ENCODE measurements around the gene CTSO. TPM values are rescaled to one million over a fixed set of nuclear protein-coding genes. Genes with fewer than 3 reads are reported as not detected.

Gene CTSO
- total and polyA plus RNA-seq, 3 donors from 2014 or later, result 10.9 to 18.6 (median 16.7) TPM

GRCh38 chr4:155974476-155974749, 20.7 kb upstream of the CTSO start:
- TF ChIP-seq POLR2A (IDR thresholded peaks at IDR 0.05) (no peak), CTCF (IDR thresholded peaks at IDR 0.05) (no peak)
- no peaks in the 10 kb centered on the region for H3K4me1 ChIP-seq
- no peaks in the 10 kb centered on the region for H3K27me3 ChIP-seq
- 80 to 93% methylated on average over 1 of the region's 1 CpG for WGBS, 2 donors
- no peak for DNase-seq
- no peak overlapping the region for H3K27ac ChIP-seq
- H3K36me3 ChIP-seq (ENCODE audit: low read depth, missing control alignments), result no peaks in the 10 kb centered on the region
- H3K4me3 ChIP-seq, result no peak overlapping the region
- H3K9me3 ChIP-seq, result no peaks in the 10 kb centered on the region
- intact Hi-C loops (cut with DNase I; ENCODE audit: low total_unique reads), result no loop called here

GRCh38 chr4:155973639-155974475, 20.2 kb upstream of the CTSO start:
- no peaks in the 10 kb centered on the region for H3K4me1 ChIP-seq
- whole genome bisulfite sequencing, 2 donors, result 70 to 77% methylated on average over 8 of the region's 8 CpGs
- no peak for TF ChIP-seq POLR2A (IDR thresholded peaks at IDR 0.05)
- intact Hi-C loops (cut with DNase I; ENCODE audit: low total_unique reads), result no loop called here
- no peak for DNase-seq
- no peak overlapping the region for H3K4me3 ChIP-seq
- no peak overlapping the region for H3K27ac ChIP-seq
- H3K27me3 ChIP-seq, result no peaks in the 10 kb centered on the region
- no peaks in the 10 kb centered on the region for H3K36me3 ChIP-seq (ENCODE audit: low read depth, missing control alignments)
- H3K9me3 ChIP-seq, result no peaks in the 10 kb centered on the region

- no peak overlapping the region for H3K27ac ChIP-seq
- no peaks in the 10 kb centered on the region for H3K9me3 ChIP-seq
- no peak overlapping the region for H3K4me3 ChIP-seq
- intact Hi-C loops (cut with DNase I; ENCODE audit: low total_unique reads), result no loop called here
- DNase-seq, result no peak
- no peaks in the 10 kb centered on the region for H3K36me3 ChIP-seq (ENCODE audit: low read depth, missing control alignments)
- no peaks in the 10 kb centered on the region for H3K4me1 ChIP-seq
- 71 to 76% methylated on average over 4 of the region's 4 CpGs for WGBS, 2 donors
- TF ChIP-seq POLR2A (IDR thresholded peaks at IDR 0.05), result no peak
- TF ChIP-seq CTCF (IDR thresholded peaks at IDR 0.05), result no peak
- no peaks in the 10 kb centered on the region for H3K27me3 ChIP-seq
These were observed 18.4 kb upstream of the CTSO start for GRCh38 chr4:155972098-155972497.

GRCh38 chr4:155966731-155967395, 13.2 kb upstream of the CTSO start:
- no peak for DNase-seq
- H3K9me3 ChIP-seq, result no peaks in the 10 kb centered on the region
- no peaks in the 10 kb centered on the region for H3K36me3 ChIP-seq (ENCODE audit: low read depth, missing control alignments)
- no peak overlapping the region for H3K4me3 ChIP-seq
- 59 to 69% methylated on average over 3 of the region's 3 CpGs for WGBS, 2 donors
- H3K27me3 ChIP-seq, result no peaks in the 10 kb centered on the region
- TF ChIP-seq POLR2A (IDR thresholded peaks at IDR 0.05) (no peak), CTCF (IDR thresholded peaks at IDR 0.05) (no peak)
- H3K27ac ChIP-seq, result no peak overlapping the region
- intact Hi-C loops (cut with DNase I; ENCODE audit: low total_unique reads), result no loop called here
- no peaks in the 10 kb centered on the region for H3K4me1 ChIP-seq

GRCh38 chr4:155966171-155966570, 12.5 kb upstream of the CTSO start:
- no peak overlapping the region for H3K27ac ChIP-seq
- H3K4me1 ChIP-seq, result no peaks in the 10 kb centered on the region
- H3K36me3 ChIP-seq (ENCODE audit: low read depth, missing control alignments), result no peaks in the 10 kb centered on the region
- WGBS, 2 donors, result 88 to 93% methylated on average over 2 of the region's 2 CpGs
- intact Hi-C loops (cut with DNase I; ENCODE audit: low total_unique reads), result no loop called here
- no peak for DNase-seq
- no peak overlapping the region for H3K4me3 ChIP-seq
- TF ChIP-seq CTCF (IDR thresholded peaks at IDR 0.05) (no peak), POLR2A (IDR thresholded peaks at IDR 0.05) (no peak)
- H3K27me3 ChIP-seq, result no peaks in the 10 kb centered on the region
- H3K9me3 ChIP-seq, result no peaks in the 10 kb centered on the region

Measured in testis (tissue), 3 donors.